Mammary epithelial cell (primary cell): ENCODE data around the gene BSCL2.

Source experiments
- EZH2 ChIP-seq: IDR thresholded peaks from 2 replicates; pipeline ENCODE4 v1.6.1; 2012; ENCODE audit warnings: low read length, inconsistent platforms, borderline replicate concordance
- TF ChIP-seq, protein P1 (sequence below), 2 donors: IDR thresholded peaks in 1 of 2; conservative IDR thresholded peaks in 1 of 2; 2 replicates each; pipeline ENCODE4 v1.5.1; 2011 to 2012; ENCODE audit warnings: inconsistent platforms in 2 of 2, low read length in 2 of 2, mild to moderate bottlenecking in 2 of 2, control low read depth in 1 of 2, low read depth in 1 of 2; ENCODE audit not compliant: insufficient read depth in 1 of 2; ENCODE audit errors: extremely low read depth in 1 of 2

DNA sequence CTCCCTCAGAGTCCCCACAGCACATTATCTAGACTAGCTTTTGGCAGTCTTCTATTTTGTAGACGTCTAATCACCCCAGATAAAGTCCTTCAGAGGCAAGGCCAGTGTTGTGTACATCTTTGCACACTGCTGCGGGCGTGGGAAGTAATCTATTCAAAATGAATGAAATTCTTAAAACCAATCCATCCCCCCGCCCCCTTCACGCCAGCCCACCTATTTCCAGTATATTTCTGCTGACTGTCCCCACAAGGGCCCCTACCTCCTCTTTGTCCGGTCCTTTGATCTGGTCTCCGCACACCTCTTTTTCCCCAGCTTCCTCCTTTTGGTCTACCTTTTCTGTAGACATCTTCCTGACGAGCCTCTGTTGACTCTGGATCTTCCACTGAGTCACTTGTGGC, 375 bp downstream of the BSCL2 start:
- TF ChIP-seq, protein P1, sequence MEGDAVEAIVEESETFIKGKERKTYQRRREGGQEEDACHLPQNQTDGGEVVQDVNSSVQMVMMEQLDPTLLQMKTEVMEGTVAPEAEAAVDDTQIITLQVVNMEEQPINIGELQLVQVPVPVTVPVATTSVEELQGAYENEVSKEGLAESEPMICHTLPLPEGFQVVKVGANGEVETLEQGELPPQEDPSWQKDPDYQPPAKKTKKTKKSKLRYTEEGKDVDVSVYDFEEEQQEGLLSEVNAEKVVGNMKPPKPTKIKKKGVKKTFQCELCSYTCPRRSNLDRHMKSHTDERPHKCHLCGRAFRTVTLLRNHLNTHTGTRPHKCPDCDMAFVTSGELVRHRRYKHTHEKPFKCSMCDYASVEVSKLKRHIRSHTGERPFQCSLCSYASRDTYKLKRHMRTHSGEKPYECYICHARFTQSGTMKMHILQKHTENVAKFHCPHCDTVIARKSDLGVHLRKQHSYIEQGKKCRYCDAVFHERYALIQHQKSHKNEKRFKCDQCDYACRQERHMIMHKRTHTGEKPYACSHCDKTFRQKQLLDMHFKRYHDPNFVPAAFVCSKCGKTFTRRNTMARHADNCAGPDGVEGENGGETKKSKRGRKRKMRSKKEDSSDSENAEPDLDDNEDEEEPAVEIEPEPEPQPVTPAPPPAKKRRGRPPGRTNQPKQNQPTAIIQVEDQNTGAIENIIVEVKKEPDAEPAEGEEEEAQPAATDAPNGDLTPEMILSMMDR (conservative IDR thresholded peaks at IDR 0.05 in 1 of 2, IDR thresholded peaks at IDR 0.05 in 1 of 2; ENCODE audit: extremely low read depth in 1 of 2, insufficient read depth in 1 of 2, low read depth in 1 of 2, low read length in 2 of 2): no peak
- TF ChIP-seq EZH2: no peak
